BJ (cell line): Measurements from ENCODE around the gene NES. TPM values are rescaled to one million over a fixed set of nuclear protein-coding genes. Genes with fewer than 3 reads are reported as not detected.

Experiments used
- CTCF ChIA-PET: fragments of 350-600 bp; formaldehyde crosslinking; extraction: SDS; loops from one replicate; lab custom pipeline; 2021; ENCODE audit warnings: antibody characterized with exemption, inconsistent platforms; lab: Yijun Ruan, JAX
- POLR2A ChIA-PET: fragments of 300-600 bp; sonication (Branson Sonifier 250); formaldehyde crosslinking; extraction: SDS; loops from one replicate; lab custom pipeline; 2021; ENCODE audit warnings: antibody characterized with exemption; lab: Charles Lee
- DNase-seq: peaks from one replicate; pipeline ENCODE4 v3.0.0-alpha.2; 2011; ENCODE audit warnings: low read depth
- H3K27me3 ChIP-seq: 2 replicates; pipeline ENCODE4 v1.6.0; 2011; ENCODE audit warnings: low read length; ENCODE audit not compliant: control insufficient read depth, insufficient read depth
- H3K36me3 ChIP-seq: 2 replicates; pipeline ENCODE4 v1.5.1; 2011; ENCODE audit warnings: low read length; ENCODE audit not compliant: control insufficient read depth, insufficient read depth
- H3K4me3 ChIP-seq: 2 replicates; pipeline ENCODE4 v1.5.1; 2011; ENCODE audit warnings: low read depth, mild to moderate bottlenecking, control low read depth, low read length
- CTCF ChIP-seq: IDR thresholded peaks from 2 replicates; pipeline ENCODE4 v1.5.1; 2011; ENCODE audit warnings: low read depth, mild to moderate bottlenecking, control low read depth, inconsistent platforms, low read length, moderate library complexity; ENCODE audit not compliant: insufficient read depth
- polyA plus RNA-seq: library from polyadenylated mRNA; depleted of rRNA; stranded (reverse); fragments of >200 nt; gene quantifications from 2 replicates; pipeline ENCODE4 v1.2.3, GENCODE V29; 2011

Gene NES
- polyA plus RNA-seq, 1 experiment: 17.5 TPM

- no peak for DNase-seq
- ChIA-PET CTCF (interaction anchor here (0.6 to 18.8 kb wide), 16 partner anchors 20 to 267 kb away, joined by 3 to 548 read pairs (median 6); partner anchors contain the start of genes CRABP2, HAPLN2, METTL25B and NES), POLR2A (interaction anchor here (1.1 kb wide), 2 partner anchors 17 to 46 kb away, joined by 3 read pairs; partner anchors contain the start of gene NES)
- Histone ChIP-seq H3K4me3 (peak overlapping the region; percentile 22; the same call in 1 of the 2 replicates), H3K27me3 (peaks cover 15% of the 10 kb centered on the region), H3K36me3 (no peaks in the 10 kb centered on the region)
- TF ChIP-seq CTCF: no peak
These were observed 16.5 kb downstream of the NES start for GRCh38 chr1:156660752-156661112.

- ChIA-PET CTCF (interaction anchor here (0.7 to 18.8 kb wide), 26 partner anchors 8 to 315 kb away, joined by 3 to 548 read pairs (median 5); partner anchors contain the start of genes BCAN, CRABP2, HAPLN2 and METTL25B), POLR2A (interaction anchor here (1.1 kb wide), 1 partner anchor 47 kb away, joined by 3 read pairs; no protein-coding TSS in a partner anchor)
- H3K4me3 ChIP-seq: no peak overlapping the region
- peak; percentile 100 for TF ChIP-seq CTCF
- no peaks in the 10 kb centered on the region for H3K36me3 ChIP-seq
- H3K27me3 ChIP-seq: peaks cover 18% of the 10 kb centered on the region
- peak; percentile 85 for DNase-seq
These were observed 17.0 kb downstream of the NES start for GRCh38 chr1:156659988-156660751.

GRCh38 chr1:156659661-156659987 lies 17.6 kb downstream of the NES start:
- no peak overlapping the region for H3K4me3 ChIP-seq
- DNase-seq: no peak
- no peaks in the 10 kb centered on the region for H3K36me3 ChIP-seq
- peaks cover 18% of the 10 kb centered on the region for H3K27me3 ChIP-seq
- ChIA-PET CTCF (interaction anchor here (0.6 to 18.8 kb wide), 21 partner anchors 8 to 315 kb away, joined by 3 to 548 read pairs (median 4); partner anchors contain the start of genes BCAN, CRABP2, HAPLN2 and METTL25B), POLR2A (no interaction called here)
- TF ChIP-seq CTCF: no peak

GRCh38 chr1:156658945-156659574 lies 18.1 kb downstream of the NES start:
- DNase-seq: no peak
- ChIA-PET POLR2A (no interaction called here), CTCF (interaction anchor here (0.6 to 18.8 kb wide), 24 partner anchors 9 to 314 kb away, joined by 3 to 548 read pairs (median 4); partner anchors contain the start of genes BCAN, CRABP2, HAPLN2 and METTL25B)
- TF ChIP-seq CTCF: no peak
- Histone ChIP-seq H3K36me3 (no peaks in the 10 kb centered on the region), H3K27me3 (peaks cover 21% of the 10 kb centered on the region), H3K4me3 (no peak overlapping the region)

GRCh38 chr1:156658496-156658895 lies 18.7 kb downstream of the NES start:
- no peak for DNase-seq
- CTCF ChIA-PET: interaction anchor here (0.6 to 18.8 kb wide), 15 partner anchors 9 to 273 kb away, joined by 3 to 548 read pairs (median 4); partner anchors contain the start of genes BCAN, HAPLN2 and NES
- TF ChIP-seq CTCF: no peak
- no peaks in the 10 kb centered on the region for H3K36me3 ChIP-seq
- H3K4me3 ChIP-seq: no peak overlapping the region
- H3K27me3 ChIP-seq: peaks cover 22% of the 10 kb centered on the region
- POLR2A ChIA-PET: no interaction called here
